Smooth muscle cell (in vitro differentiated cells): ENCODE data around the gene SCN3B. TPM values are rescaled to one million over a fixed set of nuclear protein-coding genes. Genes with fewer than 3 reads are reported as not detected.
A peak's percentile ranks its signal among the peaks of the same experiment; 100 is the strongest.

Experiments used
- DNase-seq: peaks from one replicate; lab custom pipeline; 2025; ENCODE audit not compliant: unreplicated experiment; lab: John Stamatoyannopoulos, UW
- H2AFZ ChIP-seq: fragments of 200-600 bp; sonication (generic); 2 replicates; pipeline ENCODE4 v1.6.0; 2016; ENCODE audit warnings: antibody characterized with exemption, low read depth, mild to moderate bottlenecking
- H3F3A ChIP-seq: fragments of 200-600 bp; sonication (generic); 2 replicates; pipeline ENCODE4 v1.6.0; 2017; ENCODE audit warnings: antibody characterized with exemption, low read depth
- H3K27ac ChIP-seq: fragments of 200-600 bp; sonication (generic); 2 replicates; pipeline ENCODE4 v1.5.1; 2016; ENCODE audit warnings: low read depth, mild to moderate bottlenecking
- H3K27me3 ChIP-seq: fragments of 200-600 bp; sonication (generic); 2 replicates; pipeline ENCODE4 v1.6.1; 2016; ENCODE audit warnings: low read depth, mild to moderate bottlenecking
- H3K36me3 ChIP-seq: fragments of 200-600 bp; sonication (generic); 2 replicates; pipeline ENCODE4 v1.5.1; 2016; ENCODE audit warnings: low read depth
- H3K4me1 ChIP-seq: fragments of 200-600 bp; sonication (generic); 2 replicates; pipeline ENCODE4 v1.5.1; 2016; ENCODE audit warnings: low read depth
- H3K4me2 ChIP-seq: fragments of 200-600 bp; sonication (generic); 2 replicates; pipeline ENCODE4 v1.6.0; 2016; ENCODE audit warnings: mild to moderate bottlenecking
- H3K4me3 ChIP-seq: fragments of 200-600 bp; sonication (generic); 2 replicates; pipeline ENCODE4 v1.5.1; 2016; ENCODE audit warnings: mild to moderate bottlenecking
- H3K79me2 ChIP-seq: fragments of 200-600 bp; sonication (generic); 2 replicates; pipeline ENCODE4 v1.6.0; 2016; ENCODE audit warnings: low read depth, mild to moderate bottlenecking
- H3K9ac ChIP-seq: fragments of 200-600 bp; sonication (generic); 2 replicates; pipeline ENCODE4 v1.6.0; 2016; ENCODE audit warnings: low read depth
- H3K9me3 ChIP-seq: fragments of 200-600 bp; sonication (generic); replicated peaks from 2 replicates; pipeline ENCODE4 v1.5.1; 2016; ENCODE audit warnings: low read depth
- H4K20me1 ChIP-seq: fragments of 200-600 bp; sonication (generic); 2 replicates; pipeline ENCODE4 v1.6.0; 2016; ENCODE audit warnings: low read depth
- WGBS: methylation state at CpG from one replicate; pipeline ENCODE4 v1.1.7; 2016; ENCODE audit warnings: low lambda C conversion rate; 5-methylcytosine and 5-hydroxymethylcytosine counted together
- polyA plus RNA-seq: library from polyadenylated mRNA; unstranded; fragments of >200 nt; fragmentation: Nextera tagmentation; extraction: Ambion mirVana; gene quantifications from 2 replicates; pipeline ENCODE4 v1.2.1, GENCODE V29; 2016
- total RNA-seq: library from RNA; depleted of rRNA; stranded (reverse); fragments of >200 nt; gene quantifications from 2 replicates; pipeline ENCODE4 v1.2.3, GENCODE V29; 2014
- TF ChIP-seq, protein P1 (sequence below): fragments of 200-600 bp; sonication (generic); IDR thresholded peaks from 2 replicates; pipeline ENCODE4 v1.5.1; 2017; ENCODE audit warnings: borderline replicate concordance, mild to moderate bottlenecking, antibody characterized with exemption; ENCODE audit not compliant: insufficient read depth, poor library complexity, severe bottlenecking

SCN3B gene
- total and polyA plus RNA-seq, 2 experiments from 2014 or later = under 0.01 to 0.23 TPM

DNA sequence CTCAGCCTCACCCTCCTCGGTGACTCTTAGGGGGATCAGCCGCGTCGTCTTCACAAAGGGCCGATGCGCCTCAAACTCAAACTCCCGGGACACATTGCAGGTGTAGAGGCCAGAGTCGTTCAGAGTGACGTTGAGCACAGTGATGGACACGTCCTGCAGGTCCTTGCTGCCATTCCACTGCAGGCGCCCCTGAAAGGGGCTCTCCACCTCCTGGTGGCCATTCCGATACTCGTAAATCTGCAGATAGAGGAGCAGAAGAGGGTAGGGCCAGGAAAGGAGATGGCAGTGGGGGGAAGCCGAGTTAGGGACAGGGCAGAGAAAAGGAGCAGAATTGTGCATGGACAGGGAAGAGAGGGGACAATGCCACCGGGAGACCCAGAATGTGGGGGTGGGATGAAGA lies 12.0 kb downstream of the SCN3B start:
- Histone ChIP-seq H3K27me3 (peaks cover 16% of the 10 kb centered on the region), H3K9me3 (no peaks in the 10 kb centered on the region), H3F3A (no peaks in the 10 kb centered on the region), H3K36me3 (no peaks in the 10 kb centered on the region), H3K79me2 (no peaks in the 10 kb centered on the region), H3K9ac (no peak overlapping the region), H3K4me2 (no peak overlapping the region), H3K27ac (no peak overlapping the region), H4K20me1 (no peaks in the 10 kb centered on the region), H3K4me1 (no peaks in the 10 kb centered on the region), H3K4me3 (no peak overlapping the region), H2AFZ (no peak overlapping the region)
- WGBS = 89% methylated on average over 15 of the region's 15 CpGs
- TF ChIP-seq, protein P1, sequence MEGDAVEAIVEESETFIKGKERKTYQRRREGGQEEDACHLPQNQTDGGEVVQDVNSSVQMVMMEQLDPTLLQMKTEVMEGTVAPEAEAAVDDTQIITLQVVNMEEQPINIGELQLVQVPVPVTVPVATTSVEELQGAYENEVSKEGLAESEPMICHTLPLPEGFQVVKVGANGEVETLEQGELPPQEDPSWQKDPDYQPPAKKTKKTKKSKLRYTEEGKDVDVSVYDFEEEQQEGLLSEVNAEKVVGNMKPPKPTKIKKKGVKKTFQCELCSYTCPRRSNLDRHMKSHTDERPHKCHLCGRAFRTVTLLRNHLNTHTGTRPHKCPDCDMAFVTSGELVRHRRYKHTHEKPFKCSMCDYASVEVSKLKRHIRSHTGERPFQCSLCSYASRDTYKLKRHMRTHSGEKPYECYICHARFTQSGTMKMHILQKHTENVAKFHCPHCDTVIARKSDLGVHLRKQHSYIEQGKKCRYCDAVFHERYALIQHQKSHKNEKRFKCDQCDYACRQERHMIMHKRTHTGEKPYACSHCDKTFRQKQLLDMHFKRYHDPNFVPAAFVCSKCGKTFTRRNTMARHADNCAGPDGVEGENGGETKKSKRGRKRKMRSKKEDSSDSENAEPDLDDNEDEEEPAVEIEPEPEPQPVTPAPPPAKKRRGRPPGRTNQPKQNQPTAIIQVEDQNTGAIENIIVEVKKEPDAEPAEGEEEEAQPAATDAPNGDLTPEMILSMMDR = no peak
- DNase-seq = no peak

DNA sequence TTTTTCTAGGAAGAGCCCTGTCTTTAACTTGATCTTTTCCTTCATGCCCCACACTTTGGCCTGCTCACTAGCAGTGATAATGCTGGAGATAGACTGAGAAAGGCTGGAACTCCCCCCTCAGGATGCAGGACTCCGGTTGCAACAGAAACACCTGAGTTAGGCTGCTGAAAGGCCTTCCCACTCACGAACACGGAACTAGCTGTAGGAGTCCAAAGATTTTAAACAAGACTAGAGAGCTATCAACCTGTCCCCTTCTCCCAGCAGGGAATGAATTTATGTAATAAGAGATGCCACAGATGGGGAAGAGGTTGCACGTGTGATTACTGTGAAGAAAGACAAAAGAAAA lies 13.0 kb downstream of the SCN3B start:
- Histone ChIP-seq H3K27ac (no peak overlapping the region), H3K9ac (no peak overlapping the region), H2AFZ (no peak overlapping the region), H3K36me3 (no peaks in the 10 kb centered on the region), H3K79me2 (no peaks in the 10 kb centered on the region), H4K20me1 (no peaks in the 10 kb centered on the region), H3K4me2 (no peak overlapping the region), H3K9me3 (no peaks in the 10 kb centered on the region), H3K4me3 (no peak overlapping the region), H3F3A (no peaks in the 10 kb centered on the region), H3K27me3 (peaks cover 11% of the 10 kb centered on the region), H3K4me1 (no peaks in the 10 kb centered on the region)
- TF ChIP-seq, protein P1 = no peak
- WGBS = 76% methylated on average over 4 of the region's 4 CpGs
- DNase-seq = no peak

DNA sequence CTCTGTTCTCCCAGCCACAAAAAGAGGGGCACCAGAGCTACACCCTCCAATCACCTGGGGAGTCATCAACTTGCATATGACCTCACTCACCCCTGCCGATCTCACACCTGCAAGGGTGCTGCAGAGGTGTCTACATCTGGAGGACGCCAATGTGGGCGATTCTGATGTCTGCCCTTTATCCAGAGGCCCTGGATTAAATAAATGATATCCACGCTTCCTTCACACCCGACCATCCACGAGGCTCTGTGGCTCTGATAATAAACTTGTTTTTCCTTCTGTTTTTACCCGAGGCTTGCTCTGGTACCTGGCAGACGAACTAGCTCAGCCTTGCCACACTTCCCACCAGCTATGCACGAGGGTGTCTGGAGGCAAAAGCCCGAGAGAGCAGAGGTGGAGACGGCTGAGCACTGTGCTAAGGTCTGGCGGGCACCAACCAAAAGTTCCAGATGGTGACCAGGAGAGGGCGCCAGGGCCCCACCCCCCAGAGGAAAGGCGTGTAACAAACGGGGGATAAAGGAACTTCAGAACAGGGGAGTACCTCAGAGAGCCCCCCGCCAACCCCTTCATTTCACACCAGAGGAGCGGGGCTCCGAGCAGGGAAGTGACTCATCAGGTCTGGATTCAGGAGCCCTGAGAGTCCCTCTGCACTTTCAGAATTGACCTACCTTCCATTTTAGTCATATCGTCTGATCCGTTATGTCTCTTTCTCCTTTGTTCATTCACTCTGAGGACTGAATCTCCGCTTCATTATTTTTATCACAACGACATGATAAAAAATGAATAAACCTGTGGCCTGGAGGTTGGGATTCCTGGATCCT lies 13.5 kb downstream of the SCN3B start:
- Histone ChIP-seq H3K4me1 (no peaks in the 10 kb centered on the region), H4K20me1 (no peaks in the 10 kb centered on the region), H3K4me3 (no peak overlapping the region), H3K27me3 (peaks cover 6% of the 10 kb centered on the region), H3F3A (no peaks in the 10 kb centered on the region), H3K9me3 (no peaks in the 10 kb centered on the region), H2AFZ (peak overlapping the region; percentile 21), H3K4me2 (peak overlapping the region; percentile 71), H3K36me3 (no peaks in the 10 kb centered on the region), H3K27ac (no peak overlapping the region), H3K9ac (no peak overlapping the region), H3K79me2 (no peaks in the 10 kb centered on the region)
- WGBS = 36% methylated on average over 22 of the region's 22 CpGs
- DNase-seq = no peak
- TF ChIP-seq, protein P1 = peak; percentile 81

DNA sequence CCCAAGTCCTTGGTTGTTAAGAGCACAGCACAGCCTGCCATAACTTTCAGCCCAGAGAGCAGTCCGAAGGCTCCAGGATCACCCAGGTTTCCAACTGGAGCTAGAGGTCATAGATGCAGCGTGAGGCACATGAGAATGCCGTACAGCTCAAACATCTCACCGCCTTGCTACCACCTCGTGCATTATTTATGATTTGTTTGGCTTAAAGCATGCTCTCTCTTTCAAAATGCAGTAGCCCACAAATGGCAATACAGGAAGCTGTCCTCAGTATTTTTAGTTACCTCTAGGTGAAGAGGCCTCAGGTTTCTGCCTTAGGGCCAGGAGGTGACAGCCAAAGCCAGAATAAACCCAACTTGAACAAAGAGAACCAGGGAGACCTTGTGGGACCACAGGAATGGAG lies 14.4 kb downstream of the SCN3B start:
- H3K9ac ChIP-seq = no peak overlapping the region
- H3K27ac ChIP-seq = no peak overlapping the region
- no peaks in the 10 kb centered on the region for H3F3A ChIP-seq
- TF ChIP-seq, protein P1 = no peak
- no peaks in the 10 kb centered on the region for H4K20me1 ChIP-seq
- no peaks in the 10 kb centered on the region for H3K4me1 ChIP-seq
- H3K4me2 ChIP-seq = no peak overlapping the region
- H3K27me3 ChIP-seq = peaks cover 2% of the 10 kb centered on the region
- no peaks in the 10 kb centered on the region for H3K9me3 ChIP-seq
- no peak overlapping the region for H2AFZ ChIP-seq
- H3K4me3 ChIP-seq = no peak overlapping the region
- no peaks in the 10 kb centered on the region for H3K79me2 ChIP-seq
- no peaks in the 10 kb centered on the region for H3K36me3 ChIP-seq
- no peak for DNase-seq
- 93% methylated on average over 5 of the region's 5 CpGs for WGBS
